Measurements from ENCODE around the gene MAN1C1. TPM values are rescaled to one million over a fixed set of nuclear protein-coding genes. Genes with fewer than 3 reads are reported as not detected.

The MAN1C1 gene
- polyA plus RNA-seq, 1 of the 3 experiments (the other 2 are of a cell fraction) = 0.20 TPM

- no peak for DNase-seq
- no peak overlapping the region for H3K9ac ChIP-seq
- WGBS (ENCODE audit: low lambda C conversion rate) = 90% methylated on average over 7 of the region's 8 CpGs
- H3K4me3 ChIP-seq (ENCODE audit: low read depth in 2 of 2, low read length in 1 of 2) = no peak overlapping the region
- ChIA-PET POLR2A (no interaction called here), CTCF (interaction anchor here (1.2 to 1.3 kb wide), 2 partner anchors 15 to 29 kb away, joined by 3 to 4 read pairs; no protein-coding TSS in a partner anchor)
- no peaks in the 10 kb centered on the region for H3K9me3 ChIP-seq
- peaks cover 13 to 16% of the 10 kb centered on the region in 2 experiments for H3K4me1 ChIP-seq (ENCODE audit: control insufficient read depth in 1 of 2, insufficient read depth in 2 of 2, low read depth in 1 of 2, low read length in 1 of 2)
- H4K20me1 ChIP-seq (ENCODE audit: insufficient read depth) = no peaks in the 10 kb centered on the region
- no peak overlapping the region for H2AFZ ChIP-seq (ENCODE audit: low read depth)
- no peak overlapping the region for H3K4me2 ChIP-seq
- TF ChIP-seq NRF1 (IDR thresholded peaks at IDR 0.05; ENCODE audit: low read depth, low read length) = no peak
- TF ChIP-seq EP300 (IDR thresholded peaks at IDR 0.05; ENCODE audit: borderline replicate concordance in 1 of 2, low read depth in 1 of 2, low read length in 1 of 2) = no peak
- no peak for TF ChIP-seq USF1 (IDR thresholded peaks at IDR 0.05; ENCODE audit: borderline replicate concordance, low read depth)
- no peak for TF ChIP-seq YY1 (IDR thresholded peaks at IDR 0.05; ENCODE audit: low read depth)
- no peak for TF ChIP-seq SMC3 (IDR thresholded peaks at IDR 0.05; ENCODE audit: low read depth, low read length)
- TF ChIP-seq CHD2 (IDR thresholded peaks at IDR 0.05; ENCODE audit: low read length, partially characterized antibody) = no peak
- TF ChIP-seq POLR2AphosphoS5 (IDR thresholded peaks at IDR 0.05; ENCODE audit: low read depth, low read length) = no peak
- TF ChIP-seq ZBTB33 (IDR thresholded peaks at IDR 0.05; ENCODE audit: borderline replicate concordance, low read depth) = no peak
- no peak for TF ChIP-seq MXI1 (IDR thresholded peaks at IDR 0.05; ENCODE audit: low read depth, low read length)
- TF ChIP-seq TCF12 (IDR thresholded peaks at IDR 0.05) = no peak
- H3K36me3 ChIP-seq (replicated peaks in 1 of 2; ENCODE audit: control insufficient read depth in 1 of 2, insufficient read depth in 2 of 2, low read length in 1 of 2) = no peaks in the 10 kb centered on the region
- no peaks in the 10 kb centered on the region for H3F3A ChIP-seq (replicated peaks; ENCODE audit: insufficient read depth)
- no peaks in the 10 kb centered on the region for H3K79me2 ChIP-seq (ENCODE audit: insufficient read depth)
- no peaks in the 10 kb centered on the region for H3K9me2 ChIP-seq
- no peaks in the 10 kb centered on the region for H3K27me3 ChIP-seq (ENCODE audit: insufficient read depth)
- no peak overlapping the region for H3K27ac ChIP-seq (ENCODE audit: low read depth in 2 of 2, low read length in 1 of 2)
Measured at GRCh38 chr1:25712299-25712970, 95.8 kb downstream of the MAN1C1 start.

GRCh38 chr1:25713961-25714360 lies 97.4 kb downstream of the MAN1C1 start:
- H3K27ac ChIP-seq (ENCODE audit: low read depth in 2 of 2, low read length in 1 of 2) = no peak overlapping the region; a peak in 1 of 4 replicates
- H3F3A ChIP-seq (replicated peaks; ENCODE audit: insufficient read depth) = no peaks in the 10 kb centered on the region
- H3K4me1 ChIP-seq (ENCODE audit: control insufficient read depth in 1 of 2, insufficient read depth in 2 of 2, low read depth in 1 of 2, low read length in 1 of 2) = peaks cover under 1 to 1% of the 10 kb centered on the region in 2 experiments; a peak in 2 of 4 replicates
- TF ChIP-seq RXRA (IDR thresholded peaks at IDR 0.05; ENCODE audit: borderline replicate concordance, low read depth) (no peak), CTCF (IDR thresholded peaks at IDR 0.05) (no peak), EZH2phosphoT487 (IDR thresholded peaks at IDR 0.05; ENCODE audit: borderline replicate concordance, low read depth) (no peak), SIN3A (IDR thresholded peaks at IDR 0.05; ENCODE audit: borderline replicate concordance, low read depth, low read length) (no peak), TCF12 (IDR thresholded peaks at IDR 0.05) (no peak), REST (IDR thresholded peaks at IDR 0.05; ENCODE audit: low read depth, low read length) (no peak), ELF1 (IDR thresholded peaks at IDR 0.05) (no peak), FOSL2 (IDR thresholded peaks at IDR 0.05; ENCODE audit: borderline replicate concordance, low read depth) (no peak), YY1 (IDR thresholded peaks at IDR 0.05; ENCODE audit: low read depth) (no peak), FOXM1 (IDR thresholded peaks at IDR 0.05; ENCODE audit: low read depth) (no peak), NFIC (IDR thresholded peaks at IDR 0.05; ENCODE audit: borderline replicate concordance) (no peak)
- POLR2A ChIA-PET = no interaction called here
- no peak overlapping the region for H2AFZ ChIP-seq (ENCODE audit: low read depth)
- 86% methylated on average over 4 of the region's 4 CpGs for WGBS (ENCODE audit: low lambda C conversion rate)
- no peaks in the 10 kb centered on the region for H3K9me3 ChIP-seq
- H3K36me3 ChIP-seq (replicated peaks in 1 of 2; ENCODE audit: control insufficient read depth in 1 of 2, insufficient read depth in 2 of 2, low read length in 1 of 2) = no peaks in the 10 kb centered on the region
- H4K20me1 ChIP-seq (ENCODE audit: insufficient read depth) = no peaks in the 10 kb centered on the region
- CTCF ChIA-PET = interaction anchor here (1.3 to 2.9 kb wide), 5 partner anchors 11 to 283 kb away, joined by 3 to 16 read pairs (median 5); partner anchors contain the start of gene PAFAH2
- no peak overlapping the region for H3K4me2 ChIP-seq
- DNase-seq = no peak
- no peak overlapping the region for H3K9ac ChIP-seq
- H3K4me3 ChIP-seq (ENCODE audit: low read depth in 2 of 2, low read length in 1 of 2) = no peak overlapping the region
- H3K27me3 ChIP-seq (ENCODE audit: insufficient read depth) = no peaks in the 10 kb centered on the region; the same call in 1 of the 2 replicates
- H3K9me2 ChIP-seq = no peaks in the 10 kb centered on the region
- H3K79me2 ChIP-seq (ENCODE audit: insufficient read depth) = no peaks in the 10 kb centered on the region
